ENCODE measurements around the gene SPTSSA.

DNA sequence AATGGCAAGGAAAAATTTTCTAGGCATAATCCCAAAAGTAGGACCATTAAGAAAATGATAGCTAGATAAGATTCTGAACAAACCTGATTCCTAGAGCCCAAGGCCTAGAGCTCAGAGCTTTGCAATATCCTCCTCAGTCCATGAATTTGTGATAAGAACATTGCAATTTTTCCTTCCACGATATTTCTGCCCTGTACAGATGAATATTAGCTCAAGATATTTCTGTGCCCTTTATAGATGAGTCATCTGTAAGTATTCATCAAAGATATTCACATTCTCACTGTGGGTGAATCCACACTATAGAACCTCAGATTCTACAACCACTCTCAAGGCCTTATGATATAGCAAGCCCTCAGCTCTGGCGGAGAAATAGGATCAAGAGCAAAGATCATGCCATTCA, 40.0 kb upstream of the SPTSSA start:
- no peak for TF ChIP-seq CTCF (conservative IDR thresholded peaks at IDR 0.05; ENCODE audit: low read depth, low read length)
- TF ChIP-seq EZH2 (IDR thresholded peaks at IDR 0.05; ENCODE audit: low read length, unreplicated experiment), result no peak
- TF ChIP-seq EZH2phosphoT487 (IDR thresholded peaks at IDR 0.05; ENCODE audit: borderline replicate concordance, low read length), result no peak
